GM12878 (cell line): ENCODE results near the gene CBFA2T3. TPM values are rescaled to one million over a fixed set of nuclear protein-coding genes. Genes with fewer than 3 reads are reported as not detected.

Experiments used
- ATAC-seq: fragments of 200-7000 bp; cut with Tn5 transposase; 3 replicates; pipeline ENCODE4 v1.9.1; 2020; ENCODE audit warnings: mild to moderate bottlenecking, moderate library complexity
- BruUV-seq: library from RNA; stranded (reverse); fragments of 400-500 nt; replicated peaks from 2 replicates; lab custom pipeline; 2021; lab: Mats Ljungman, UMichigan
- CTCF ChIA-PET: fragments of 300-600 bp; sonication (Branson Sonifier 250); formaldehyde crosslinking; extraction: SDS; loops from one replicate; lab custom pipeline; 2021; ENCODE audit warnings: inconsistent platforms; lab: Yijun Ruan, JAX
- POLR2A ChIA-PET: fragments of 350-600 bp; formaldehyde crosslinking; extraction: SDS; loops from one replicate; lab custom pipeline; 2021; ENCODE audit warnings: inconsistent platforms; lab: Charles Lee
- RAD21 ChIA-PET: fragments of 300-600 bp; sonication (Branson Sonifier 250); formaldehyde crosslinking; loops from one replicate; lab custom pipeline; 2023; ENCODE audit warnings: antibody characterized with exemption; ENCODE audit not compliant: unreplicated experiment; lab: Charles Lee
- SMC1A ChIA-PET: fragments of 300-600 bp; sonication (Branson Sonifier 250); formaldehyde crosslinking; loops from one replicate; lab custom pipeline; 2023; ENCODE audit not compliant: unreplicated experiment, uncharacterized antibody; lab: Charles Lee
- DNase-seq: peaks from one replicate; pipeline ENCODE4 v3.0.0-alpha.2; 2011; ENCODE audit warnings: low read depth, low spot score
- FAIRE-seq: peaks from 3 replicates; lab custom pipeline; 2011; peaks lifted over from hg19 to GRCh38; lab: Jason Lieb, UNC
- H2AFZ ChIP-seq: 2 replicates; pipeline ENCODE4 v1.6.0; 2011; ENCODE audit warnings: low read depth, low read length, control low read depth; ENCODE audit not compliant: control insufficient read depth
- H3K27ac ChIP-seq: 2 replicates; pipeline ENCODE4 v1.5.1; 2011; ENCODE audit warnings: control low read depth; ENCODE audit not compliant: control insufficient read depth, insufficient read depth
- H3K27me3 ChIP-seq, 2 experiments: replicated peaks in 1 of 2; 2 replicates each; pipeline versions ENCODE4 v1.6.0 to v1.6.1; 2011; ENCODE audit warnings: low read length in 1 of 2; ENCODE audit not compliant: control insufficient read depth in 2 of 2, insufficient read depth in 2 of 2
- H3K36me3 ChIP-seq, 2 experiments: 2 replicates each; pipeline ENCODE4 v1.5.1; 2011; ENCODE audit warnings: low read length in 1 of 2; ENCODE audit not compliant: control insufficient read depth in 2 of 2, insufficient read depth in 2 of 2
- H3K4me1 ChIP-seq: 2 replicates; pipeline ENCODE4 v1.6.1; 2011; ENCODE audit warnings: mild to moderate bottlenecking, low read length, moderate library complexity, mixed read lengths; ENCODE audit not compliant: control insufficient read depth, insufficient read depth
- H3K4me2 ChIP-seq: 2 replicates; pipeline ENCODE4 v1.6.0; 2011; ENCODE audit warnings: control low read depth; ENCODE audit not compliant: control insufficient read depth, insufficient read depth
- H3K4me3 ChIP-seq: fragments of 200-600 bp; sonication (generic); 2 replicates; pipeline ENCODE4 v1.5.1; 2016
- H3K79me2 ChIP-seq: 2 replicates; pipeline ENCODE4 v1.6.0; 2011; ENCODE audit warnings: low read length; ENCODE audit not compliant: control insufficient read depth, insufficient read depth
- H3K9ac ChIP-seq: 2 replicates; pipeline ENCODE4 v1.8.0; 2011; ENCODE audit warnings: low read length, control low read depth, mixed read lengths; ENCODE audit not compliant: control insufficient read depth, insufficient read depth
- H3K9me3 ChIP-seq: replicated peaks from 3 replicates; pipeline ENCODE4 v1.5.1; 2011; ENCODE audit warnings: mild to moderate bottlenecking, low read length; ENCODE audit not compliant: control insufficient read depth, insufficient read depth
- H4K20me1 ChIP-seq: 2 replicates; pipeline ENCODE4 v1.6.0; 2011; ENCODE audit not compliant: control insufficient read depth, insufficient read depth
- EGR1 ChIP-seq, 2 experiments: IDR thresholded peaks; 1 replicate in 1 of 2; 2 replicates in 1 of 2; pipeline ENCODE4 v1.6.1; 2011 to 2012; ENCODE audit warnings: low read depth in 2 of 2, low read length in 2 of 2, borderline replicate concordance in 1 of 2, mild to moderate bottlenecking in 1 of 2, moderate library complexity in 1 of 2
- SIN3A ChIP-seq: IDR thresholded peaks from 2 replicates; pipeline ENCODE4 v1.6.1; 2012; ENCODE audit warnings: low read depth, low read length, improper control_type of control experiment
- WGBS: methylation state at CpG from one replicate; pipeline ENCODE4 v1.1.6; 2016; ENCODE audit warnings: low lambda C conversion rate; ENCODE audit not compliant: insufficient replicate concordance, insufficient coverage; ENCODE audit errors: missing lambda C conversion rate; 5-methylcytosine and 5-hydroxymethylcytosine counted together
- in situ Hi-C: fragments of 300-500 bp; cut with MboI; formaldehyde crosslinking; loops from 9 replicates; pipeline ENCODE4 v1.14.3; 2018; ENCODE audit warnings: mixed read lengths
- intact Hi-C: fragments of 100-400 bp; cut with micrococcal nuclease; formaldehyde crosslinking; loops from one replicate; pipeline ENCODE4 v1.14.2; 2022; ENCODE audit not compliant: unreplicated experiment
- polyA plus RNA-seq, 11 experiments: library from polyadenylated mRNA; depleted of rRNA in 4 of 11; unstranded in 6 of 11; stranded (reverse) in 5 of 11; fragments of >200 nt; fragmentation: Nextera tagmentation in 4 of 11; fragmentation: Illumina TruSeq in 1 of 11; extraction: Ambion mirVana in 4 of 11; extraction: Trizol in 1 of 11; gene quantifications; 1 replicate in 1 of 11; 2 replicates in 10 of 11; pipeline versions ENCODE4 v1.2.1 to v1.2.3, GENCODE V29; 2011 to 2016; ENCODE audit warnings: inconsistent platforms in 2 of 11, missing spikeins in 2 of 11, low read depth in 1 of 11
- total RNA-seq, 4 experiments: library from RNA; depleted of rRNA in 3 of 4; stranded (reverse); fragments of >200 nt in 3 of 4; fragmentation: Illumina TruSeq in 1 of 4; extraction: Trizol in 1 of 4; gene quantifications; 2 replicates each; pipeline versions ENCODE4 v1.2.1 to v1.2.3, GENCODE V29; 2013 to 2021

CBFA2T3 gene
- total and polyA plus RNA-seq, 10 of the 15 experiments (the other 5 are each of a cell fraction or from before 2014, with no cell fraction given), result 0.69 to 42.6 (median 4.5) TPM

DNA sequence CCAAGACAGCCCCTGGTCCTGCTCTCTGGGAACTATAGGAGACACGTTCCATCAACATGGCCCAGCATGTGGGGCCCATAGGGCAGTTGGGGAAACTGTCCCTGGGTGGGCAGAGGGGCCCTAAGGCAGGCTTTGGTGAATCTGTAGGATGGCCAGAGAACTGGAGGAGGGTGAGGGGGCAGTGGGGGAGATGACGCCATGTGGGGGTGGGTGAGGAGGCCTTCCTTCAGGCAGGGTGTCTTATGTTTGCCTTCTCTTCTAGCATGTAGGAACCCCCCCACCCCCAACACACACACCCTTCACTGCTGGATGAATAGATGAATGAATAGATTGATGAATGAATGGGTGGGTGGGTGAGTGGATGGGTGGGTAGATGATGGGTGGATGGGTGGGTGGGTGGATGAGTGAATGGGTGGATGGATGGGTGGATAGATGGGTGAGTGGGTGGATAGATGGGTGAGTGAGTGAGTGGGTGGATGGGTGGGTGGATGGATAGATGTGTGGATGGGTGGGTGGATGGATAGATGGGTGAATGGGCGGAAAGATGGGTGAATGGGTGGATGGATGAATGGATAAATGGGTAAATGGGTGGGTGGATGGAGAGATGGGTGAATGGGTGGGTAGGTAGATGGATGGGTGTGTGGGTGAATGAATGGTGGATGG is 2.5 kb upstream of the CBFA2T3 start:
- peak overlapping the region; percentile 96 for H3K4me2 ChIP-seq
- no peaks in the 10 kb centered on the region for H3K9me3 ChIP-seq
- peaks cover 58% of the 10 kb centered on the region for H3K4me1 ChIP-seq
- H4K20me1 ChIP-seq, result no peaks in the 10 kb centered on the region
- ATAC-seq, result no peak
- 6% methylated on average over 2 of the region's 3 CpGs for WGBS
- no peak for FAIRE-seq
- no peak overlapping the region for H2AFZ ChIP-seq
- ChIA-PET POLR2A (interaction anchor here (1.0 to 4.2 kb wide), 5 partner anchors 11 to 196 kb away, joined by 3 to 30 read pairs (median 6); no protein-coding TSS in a partner anchor), CTCF (interaction anchor here (0.7 to 0.9 kb wide), 2 partner anchors 15 to 117 kb away, joined by 3 read pairs; no protein-coding TSS in a partner anchor), RAD21 (interaction anchor here (1.1 to 3.0 kb wide), 5 partner anchors 11 to 188 kb away, joined by 3 to 29 read pairs (median 6); no protein-coding TSS in a partner anchor), SMC1A (interaction anchor here (1.0 to 2.2 kb wide), 5 partner anchors 11 to 118 kb away, joined by 3 to 10 read pairs (median 6); no protein-coding TSS in a partner anchor)
- BruUV-seq, result no TSS peak
- no peak for TF ChIP-seq SIN3A
- peak in 1 of 2 experiments; percentile 58; a peak in 1 of 3 replicates for TF ChIP-seq EGR1 (IDR thresholded peaks at IDR 0.05; ENCODE audit: borderline replicate concordance in 1 of 2, low read depth in 2 of 2, low read length in 2 of 2)
- peak overlapping the region; percentile 93; the same call in 1 of the 2 replicates for H3K4me3 ChIP-seq
- no peak for DNase-seq
- intact Hi-C loops, result loop anchor here (5.0 kb wide), 1 partner anchor 53 kb away; no protein-coding TSS in a partner anchor
- peak overlapping the region; percentile 85 for H3K9ac ChIP-seq
- H3K27me3 ChIP-seq, result no peaks in the 10 kb centered on the region
- peaks cover 39% of the 10 kb centered on the region for H3K79me2 ChIP-seq
- H3K36me3 ChIP-seq, result no peaks in the 10 kb centered on the region
- in situ Hi-C loops, result no loop called here
- peak overlapping the region; percentile 98 for H3K27ac ChIP-seq
